GM19438 (cell line): ENCODE results near the gene EVC.

Experiments used
- ATAC-seq: cut with Tn5 transposase; IDR thresholded peaks from one replicate; pipeline ENCODE4 v1.9.1; 2021; ENCODE audit warnings: low read depth; ENCODE audit not compliant: unreplicated experiment

The EVC gene

GRCh38 chr4:5753766-5754528, 42.9 kb downstream of the EVC start:
- no peak for ATAC-seq

DNA sequence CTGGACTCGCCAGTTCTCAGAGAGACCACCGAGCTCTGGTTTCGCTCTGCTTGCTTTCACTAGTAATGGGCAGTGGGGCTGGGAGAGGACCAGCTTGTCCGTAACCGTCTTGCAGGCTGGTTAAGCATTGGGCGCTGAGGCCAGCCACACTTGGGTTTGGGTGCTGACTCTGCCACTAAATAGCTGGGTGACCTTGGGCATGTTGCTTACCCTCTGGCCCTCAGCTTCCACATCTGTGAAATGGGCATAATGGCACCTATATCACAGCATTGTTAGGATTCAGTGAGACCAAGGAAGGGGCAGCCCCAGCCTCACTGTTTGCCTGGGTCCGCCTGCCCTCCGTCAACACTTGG, 43.5 kb downstream of the EVC start:
- no peak for ATAC-seq

DNA sequence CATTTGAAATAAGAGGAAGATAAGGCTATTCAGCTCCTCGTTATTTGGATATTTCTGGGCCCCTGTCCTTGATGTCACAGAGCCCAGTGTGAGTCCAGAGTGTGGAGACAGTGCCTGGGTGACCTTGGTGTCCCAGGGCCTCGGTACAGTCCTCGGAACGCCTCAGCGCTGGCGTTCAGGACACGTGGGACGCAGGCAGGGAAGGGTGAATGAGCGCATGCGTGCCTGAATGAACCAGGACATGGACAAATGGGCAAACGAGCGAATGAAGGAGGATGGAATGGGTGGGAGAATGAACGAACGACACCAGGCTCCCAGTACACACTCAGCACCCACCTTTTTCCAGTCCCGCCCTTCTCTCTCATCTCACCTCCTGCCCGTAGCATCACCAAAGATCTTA, 44.2 kb downstream of the EVC start:
- no peak for ATAC-seq

- ATAC-seq = no peak
Measured at GRCh38 chr4:5755679-5756078, 44.7 kb downstream of the EVC start.

GRCh38 chr4:5756271-5756670, 45.3 kb downstream of the EVC start:
- no peak for ATAC-seq

DNA sequence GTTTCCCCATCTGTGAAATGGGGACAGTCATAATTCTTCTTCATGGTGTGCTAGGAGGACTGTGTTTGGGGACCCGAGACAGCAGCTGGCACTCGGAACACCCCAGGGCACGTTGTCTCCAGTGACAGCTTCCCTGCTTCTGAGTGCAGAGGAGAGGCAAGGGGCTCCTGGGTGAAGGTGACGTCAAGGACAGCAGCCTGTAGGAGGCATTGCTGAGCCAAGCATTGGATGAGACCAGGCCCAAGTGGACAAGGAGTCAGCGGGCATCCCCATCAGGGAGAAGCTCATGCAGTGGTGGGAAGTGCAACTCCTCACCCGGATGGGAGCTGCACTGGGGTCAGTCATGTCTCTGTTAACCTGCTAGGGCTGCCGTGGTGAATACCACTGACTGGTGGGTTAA, 46.1 kb downstream of the EVC start:
- no peak for ATAC-seq

DNA sequence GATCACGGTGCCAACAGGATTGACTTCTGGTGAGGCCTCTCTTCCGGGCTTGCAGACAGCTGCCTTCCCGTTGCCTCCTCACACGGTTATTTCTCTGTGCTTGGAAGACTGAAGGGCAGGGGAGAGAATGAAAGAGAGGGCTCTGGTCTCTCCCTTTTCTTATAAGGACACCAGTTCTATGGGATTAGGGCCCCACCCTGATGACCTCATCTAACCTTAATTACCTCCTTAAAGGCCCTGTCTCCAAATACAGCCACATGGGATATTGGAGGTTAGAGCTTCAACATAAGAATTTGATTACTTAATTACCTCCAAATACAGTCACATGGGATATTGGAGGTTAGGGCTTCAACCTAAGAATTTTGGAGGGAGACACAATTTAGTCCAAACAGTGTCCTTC, 46.5 kb downstream of the EVC start:
- ATAC-seq = no peak

- ATAC-seq = no peak
Measured at GRCh38 chr4:5757954-5758353, 47.0 kb downstream of the EVC start.

GRCh38 chr4:5758741-5759140, 47.7 kb downstream of the EVC start:
- ATAC-seq = no peak

GRCh38 chr4:5759236-5760075, 48.5 kb downstream of the EVC start:
- ATAC-seq = no peak

- no peak for ATAC-seq
Measured at GRCh38 chr4:5760246-5760645, 49.2 kb downstream of the EVC start.

- ATAC-seq = no peak
Measured at GRCh38 chr4:5760936-5761480, 50.0 kb downstream of the EVC start.

- ATAC-seq = no peak
Measured at GRCh38 chr4:5770051-5770450, 59.0 kb downstream of the EVC start.

DNA sequence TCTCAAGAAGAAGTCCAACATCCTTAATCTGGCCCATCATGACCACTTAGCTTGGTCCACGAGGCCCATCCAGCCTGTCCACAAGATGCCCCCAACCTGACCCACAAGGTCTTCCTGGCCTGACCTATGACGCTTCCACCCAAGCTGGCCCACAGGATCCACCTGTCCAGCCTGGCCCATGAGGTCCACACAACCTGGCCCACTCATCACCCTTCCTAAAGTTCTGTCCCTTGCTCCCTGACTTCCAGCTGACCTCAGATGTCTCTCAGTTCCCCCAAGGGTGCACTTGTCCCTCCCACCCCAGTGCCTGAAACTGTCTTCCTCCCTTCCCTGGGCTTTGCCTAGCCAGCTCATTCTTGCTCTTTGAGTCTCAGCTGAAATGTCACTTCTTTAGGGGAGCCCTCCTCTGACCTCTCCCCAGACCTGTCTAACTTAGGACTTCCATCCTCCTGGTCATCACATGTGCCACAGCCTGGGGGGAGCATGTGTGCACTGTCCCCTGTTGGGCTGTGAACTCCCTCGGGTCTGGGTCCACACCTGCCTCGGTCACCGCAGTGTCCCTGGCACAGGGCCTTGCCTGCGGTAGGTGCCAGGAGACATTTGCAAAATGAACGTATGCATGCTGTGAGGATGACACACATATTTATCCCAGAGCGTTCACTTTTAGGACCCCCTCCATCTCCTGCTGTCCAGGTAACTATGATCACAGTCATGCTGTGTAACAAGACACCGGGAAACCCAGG, 61.7 kb downstream of the EVC start:
- ATAC-seq = no peak

DNA sequence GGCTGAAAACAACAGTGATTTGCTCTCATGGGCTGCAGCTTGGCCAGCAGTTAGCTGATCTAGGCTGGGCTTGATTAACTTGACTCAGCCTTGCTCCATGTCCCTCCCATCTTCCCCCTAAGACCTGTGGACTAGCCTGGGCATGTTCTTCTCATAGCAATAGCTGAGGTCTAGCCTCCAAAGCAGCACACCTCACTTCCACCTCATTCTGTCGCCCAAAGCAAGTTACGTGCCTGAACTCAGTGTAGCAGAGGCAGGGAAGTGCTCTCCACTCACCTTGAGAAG, 62.2 kb downstream of the EVC start:
- ATAC-seq = no peak

DNA sequence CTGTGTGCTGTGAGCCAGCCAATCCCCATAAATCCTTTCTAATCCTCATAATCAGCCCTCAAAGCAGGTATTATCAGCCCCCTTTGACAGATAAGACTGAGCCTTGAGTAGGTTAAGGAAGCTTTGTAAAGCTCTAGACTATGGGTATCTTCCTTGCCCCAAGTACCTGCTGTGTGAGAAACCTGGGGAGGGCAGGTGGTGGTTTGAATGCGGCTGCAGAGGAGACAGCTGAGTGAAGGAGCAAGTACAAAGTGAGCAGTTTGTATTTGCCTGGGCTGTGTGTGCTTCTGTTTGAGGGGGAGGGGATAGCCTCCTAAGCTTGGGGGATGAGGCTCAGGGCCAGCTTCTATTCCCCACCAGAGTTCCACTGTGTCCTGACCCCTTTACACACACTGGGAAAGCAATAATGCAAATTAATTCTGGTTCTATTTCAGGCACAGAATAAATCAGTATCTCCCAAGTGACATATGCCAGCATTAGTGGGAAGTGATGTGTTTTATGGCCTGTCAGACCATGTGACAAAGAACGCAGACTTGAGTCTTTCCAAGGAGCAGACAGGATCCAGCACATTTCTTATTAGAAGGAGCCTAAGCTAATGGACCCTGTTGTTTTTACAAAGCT, 63.5 kb downstream of the EVC start:
- no peak for ATAC-seq

DNA sequence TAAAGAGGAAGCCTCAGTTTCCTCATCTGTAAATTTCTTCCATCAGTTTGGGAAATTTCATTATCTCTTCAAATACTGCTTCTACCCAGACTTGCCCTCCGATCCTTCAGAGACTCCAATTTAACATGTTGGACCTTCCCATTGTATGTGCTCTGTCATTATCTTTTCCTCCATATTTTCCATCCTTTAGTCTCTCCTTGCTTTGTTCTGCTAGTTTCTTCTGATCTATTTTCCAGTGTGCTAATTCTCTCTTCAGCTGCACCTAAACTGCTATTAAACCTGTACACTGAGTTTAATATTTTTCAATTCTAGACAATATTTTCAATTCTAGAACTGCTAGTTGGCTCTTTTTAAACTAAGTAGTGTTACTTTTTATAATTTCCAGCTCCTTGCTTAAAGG, 65.5 kb downstream of the EVC start:
- ATAC-seq = no peak

GRCh38 chr4:5780831-5781480, 70.0 kb downstream of the EVC start:
- ATAC-seq = no peak

DNA sequence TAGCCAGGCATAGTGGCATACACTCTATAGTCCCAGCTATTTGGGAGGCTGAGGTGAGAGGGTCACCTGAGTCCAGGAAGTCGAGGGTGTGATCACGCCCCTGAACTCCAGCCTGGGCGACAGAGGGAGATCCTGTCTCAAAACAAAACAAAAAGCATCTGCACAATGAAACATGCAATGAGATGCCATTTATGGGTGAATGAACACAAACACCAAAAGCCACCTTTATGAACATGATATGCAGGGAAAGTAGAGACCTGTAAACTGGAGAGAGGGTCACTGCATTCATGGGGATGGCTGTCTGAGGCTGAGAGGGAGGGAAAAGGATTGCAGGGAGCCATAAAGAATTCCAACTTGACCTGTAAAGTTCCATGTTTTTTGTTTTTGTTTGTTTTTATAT, 70.7 kb downstream of the EVC start:
- no peak for ATAC-seq

DNA sequence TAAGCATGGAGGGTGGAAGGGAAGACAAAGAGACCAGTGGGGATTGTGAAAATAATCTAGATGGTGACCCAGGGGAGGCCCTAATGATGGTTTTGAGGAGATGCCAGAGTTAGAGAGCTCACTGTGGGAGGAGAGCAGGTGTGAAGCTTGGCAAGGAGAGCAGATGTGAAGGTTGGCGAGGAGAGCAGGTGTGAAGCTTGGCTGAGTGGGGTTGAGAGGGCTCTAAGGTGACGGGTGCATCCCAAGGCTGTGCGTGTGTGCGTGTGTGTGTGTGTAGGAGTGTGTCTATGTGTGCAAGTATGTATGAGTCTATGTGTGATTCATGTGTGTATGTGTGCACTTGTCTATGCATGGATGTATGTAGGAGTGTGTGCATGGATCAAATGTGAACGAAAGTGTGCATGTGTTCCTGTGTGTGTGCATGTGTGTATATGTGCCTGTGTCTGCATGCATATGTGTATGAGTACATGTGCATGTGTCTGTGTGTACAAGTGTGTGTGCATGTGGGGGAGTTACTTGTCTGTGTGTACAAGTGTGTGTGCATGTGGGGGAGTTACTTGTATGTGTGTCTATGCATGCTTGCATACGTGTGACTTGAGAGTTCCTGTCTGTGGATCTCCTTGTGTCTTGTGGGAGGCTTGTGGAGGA, 72.0 kb downstream of the EVC start:
- ATAC-seq = no peak
